ENCODE data around the gene LRSAM1. TPM values are rescaled to one million over a fixed set of nuclear protein-coding genes. Genes with fewer than 3 reads are reported as not detected.
A peak's percentile ranks its signal among the peaks of the same experiment; 100 is the strongest.

The LRSAM1 gene
- total and polyA plus RNA-seq, 2 of the 8 experiments (the other 6 are each of a cell fraction or from before 2014, with no cell fraction given), result 9.7 to 18.3 TPM

GRCh38 chr9:127531676-127532075 is 80.4 kb downstream of the LRSAM1 start:
- Histone ChIP-seq H2BK120ac (replicated peaks; ENCODE audit: low read depth, low read length) (no peak overlapping the region), H3K27ac (ENCODE audit: low read depth, low read length) (0 out of 2 replicates have a peak overlapping the region, but pooled peaks have one; percentile 13), H3K9me3 (ENCODE audit: insufficient read depth in 2 of 2, low read depth in 1 of 2, low read length in 1 of 2) (peaks cover 0 to under 1% of the 10 kb centered on the region in 2 experiments; a peak in 1 of 4 replicates), H2BK15ac (ENCODE audit: low read length) (no peak overlapping the region), H2AFZ (ENCODE audit: low read length) (no peak overlapping the region), H4K8ac (ENCODE audit: extremely low read depth, insufficient read depth, low read length) (no peak overlapping the region), H2BK12ac (ENCODE audit: low read depth, low read length) (peak overlapping the region; percentile 60; the same call in 1 of the 2 replicates), H3K4me2 (ENCODE audit: insufficient read depth in 1 of 2, low read depth in 2 of 2, low read length in 2 of 2) (no peak overlapping the region), H4K5ac (ENCODE audit: insufficient read length, low read depth, low read length) (no peak overlapping the region), H3K4me1 (replicated peaks in 1 of 4; ENCODE audit: control insufficient read depth in 3 of 4, insufficient read depth in 4 of 4, low read length in 3 of 4) (peaks cover 5 to 27% (median 14%) of the 10 kb centered on the region in 4 experiments), H3K4ac (replicated peaks; ENCODE audit: insufficient read length, low read depth, low read length) (no peak overlapping the region), H2AK5ac (ENCODE audit: low read depth, low read length) (no peak overlapping the region), H2BK5ac (ENCODE audit: low read depth, low read length) (peak overlapping the region; percentile 52; the same call in 1 of the 2 replicates), H3K27me3 (replicated peaks in 1 of 4; ENCODE audit: control insufficient read depth in 3 of 4, extremely low read depth in 1 of 4, insufficient read depth in 3 of 4, low read length in 3 of 4) (no peaks in the 10 kb centered on the region), H3K36me3 (ENCODE audit: control insufficient read depth in 2 of 4, insufficient read depth in 4 of 4, low read length in 3 of 4) (no peaks in the 10 kb centered on the region; a peak in 1 of 8 replicates), H3K14ac (ENCODE audit: insufficient read length) (no peak overlapping the region), H4K91ac (replicated peaks; ENCODE audit: insufficient read length, low read length) (peak overlapping the region; percentile 66), H3K23ac (ENCODE audit: insufficient read length) (no peak overlapping the region), H3K4me3 (ENCODE audit: extremely low read depth in 1 of 4, insufficient read depth in 2 of 4, low read depth in 3 of 4, low read length in 4 of 4) (no peak overlapping the region), H3K56ac (replicated peaks; ENCODE audit: insufficient read length, low read depth, low read length) (no peak overlapping the region), H4K20me1 (replicated peaks in 1 of 2; ENCODE audit: control insufficient read depth in 1 of 2, insufficient read depth in 2 of 2, low read length in 2 of 2) (peaks cover 0 to 3% of the 10 kb centered on the region in 2 experiments), H3K23me2 (ENCODE audit: low read depth, low read length) (no peaks in the 10 kb centered on the region), H3K79me1 (ENCODE audit: low read depth, low read length) (peaks cover 2% of the 10 kb centered on the region; the same call in 1 of the 2 replicates), H3K79me2 (ENCODE audit: control insufficient read depth in 1 of 2, insufficient read depth in 2 of 2, low read length in 2 of 2) (no peaks in the 10 kb centered on the region; a peak in 1 of 4 replicates), H3K18ac (ENCODE audit: extremely low read depth, low read length) (no peak overlapping the region; the same call in 1 of the 2 replicates), H2BK20ac (ENCODE audit: low read length) (no peak overlapping the region), H3K9ac (replicated peaks in 1 of 4; ENCODE audit: extremely low read depth in 1 of 4, low read depth in 3 of 4, low read length in 3 of 4) (no peak overlapping the region)
- TF ChIP-seq ZNF274 (IDR thresholded peaks at IDR 0.05; ENCODE audit: borderline replicate concordance, extremely low read depth, low read length), result no peak
- peak; percentile 18; the same call in 1 of the 2 replicates for TF ChIP-seq E2F6 (IDR thresholded peaks at IDR 0.05)
- TF ChIP-seq MAX (IDR thresholded peaks at IDR 0.05), result 0 out of 2 replicates have a peak, but pooled peaks have one; percentile 19
- no peak for FAIRE-seq
- ChIA-PET CTCF (ENCODE audit: partially characterized antibody) (interaction anchor here (0.6 to 6.6 kb wide), 10 partner anchors 9 to 203 kb away, joined by 3 to 80 read pairs (median 3); no protein-coding TSS in a partner anchor), POLR2A (ENCODE audit: partially characterized antibody) (interaction anchor here (1.0 to 1.3 kb wide), 4 partner anchors 9 to 36 kb away, joined by 3 to 5 read pairs (median 4); no protein-coding TSS in a partner anchor)
- no peak for DNase-seq (ENCODE audit: low read depth in 1 of 2, low spot score in 2 of 2)
- WGBS, 2 experiments (ENCODE audit: extremely low coverage in 1 of 2, insufficient coverage in 1 of 2, insufficient read length in 1 of 2, insufficient replicate concordance in 2 of 2, low coverage in 1 of 2, low lambda C conversion rate in 2 of 2, missing lambda C conversion rate in 1 of 2), result 88% methylated on average over 13 of the region's 13 CpGs; no CpG with 5 or more reads in 1 of the 2 experiments

Data from H1 (cell line).